ENCODE measurements around the gene SPIRE2. TPM values are rescaled to one million over a fixed set of nuclear protein-coding genes. Genes with fewer than 3 reads are reported as not detected.

Gene SPIRE2
- total RNA-seq, 1 donor from 2014 or later, result 24.2 TPM

- H3K27me3 Mint-ChIP-seq, result no peaks in the 10 kb centered on the region
- no peak overlapping the region for H3K27ac Mint-ChIP-seq
- DNase-seq (ENCODE audit: low spot score, unreplicated experiment), result no peak
- no peaks in the 10 kb centered on the region for H3K4me1 Mint-ChIP-seq (ENCODE audit: low read depth)
- no peak overlapping the region for H3K4me3 Mint-ChIP-seq (ENCODE audit: low read depth)
- H3K9me3 Mint-ChIP-seq (ENCODE audit: low read depth), result no peaks in the 10 kb centered on the region
- TF ChIP-seq CTCF (IDR thresholded peaks at IDR 0.05; ENCODE audit: unreplicated experiment), result no peak
- H3K36me3 Mint-ChIP-seq (ENCODE audit: insufficient read depth), result peaks cover 27% of the 10 kb centered on the region
Measured at GRCh38 chr16:89793955-89794354, 34.3 kb upstream of the SPIRE2 start.

GRCh38 chr16:89795676-89796075 lies 32.6 kb upstream of the SPIRE2 start:
- peaks cover 27% of the 10 kb centered on the region for H3K36me3 Mint-ChIP-seq (ENCODE audit: insufficient read depth)

GRCh38 chr16:89796104-89796503 lies 32.2 kb upstream of the SPIRE2 start:
- no peak overlapping the region for H3K4me3 Mint-ChIP-seq (ENCODE audit: low read depth)
- H3K27me3 Mint-ChIP-seq, result no peaks in the 10 kb centered on the region
- no peaks in the 10 kb centered on the region for H3K4me1 Mint-ChIP-seq (ENCODE audit: low read depth)
- no peak for TF ChIP-seq CTCF (IDR thresholded peaks at IDR 0.05; ENCODE audit: unreplicated experiment)
- no peaks in the 10 kb centered on the region for H3K9me3 Mint-ChIP-seq (ENCODE audit: low read depth)
- peak overlapping the region; percentile 45 for H3K27ac Mint-ChIP-seq
- peaks cover 27% of the 10 kb centered on the region for H3K36me3 Mint-ChIP-seq (ENCODE audit: insufficient read depth)
- no peak for DNase-seq (ENCODE audit: low spot score, unreplicated experiment)

More at GRCh38 chr16:89795676-89796075, 32.6 kb upstream of the SPIRE2 start:
- no peak overlapping the region for H3K4me3 Mint-ChIP-seq (ENCODE audit: low read depth)
- no peaks in the 10 kb centered on the region for H3K27me3 Mint-ChIP-seq
- no peaks in the 10 kb centered on the region for H3K4me1 Mint-ChIP-seq (ENCODE audit: low read depth)
- H3K9me3 Mint-ChIP-seq (ENCODE audit: low read depth), result no peaks in the 10 kb centered on the region
- no peak for TF ChIP-seq CTCF (IDR thresholded peaks at IDR 0.05; ENCODE audit: unreplicated experiment)
- peak overlapping the region; percentile 45 for H3K27ac Mint-ChIP-seq
- no peak for DNase-seq (ENCODE audit: low spot score, unreplicated experiment)

- H3K9me3 Mint-ChIP-seq (ENCODE audit: low read depth), result no peaks in the 10 kb centered on the region
- TF ChIP-seq CTCF (IDR thresholded peaks at IDR 0.05; ENCODE audit: unreplicated experiment), result no peak
- no peaks in the 10 kb centered on the region for H3K27me3 Mint-ChIP-seq
- H3K27ac Mint-ChIP-seq, result no peak overlapping the region
- peaks cover 16% of the 10 kb centered on the region for H3K36me3 Mint-ChIP-seq (ENCODE audit: insufficient read depth)
- no peak for DNase-seq (ENCODE audit: low spot score, unreplicated experiment)
- H3K4me3 Mint-ChIP-seq (ENCODE audit: low read depth), result no peak overlapping the region
- no peaks in the 10 kb centered on the region for H3K4me1 Mint-ChIP-seq (ENCODE audit: low read depth)
Measured at GRCh38 chr16:89798126-89798525, 30.1 kb upstream of the SPIRE2 start.

- TF ChIP-seq CTCF (IDR thresholded peaks at IDR 0.05; ENCODE audit: unreplicated experiment), result no peak
- no peaks in the 10 kb centered on the region for H3K27me3 Mint-ChIP-seq
- peaks cover 18% of the 10 kb centered on the region for H3K36me3 Mint-ChIP-seq (ENCODE audit: insufficient read depth)
- peak overlapping the region; percentile 57 for H3K27ac Mint-ChIP-seq
- H3K4me1 Mint-ChIP-seq (ENCODE audit: low read depth), result no peaks in the 10 kb centered on the region
- no peak for DNase-seq (ENCODE audit: low spot score, unreplicated experiment)
- no peak overlapping the region for H3K4me3 Mint-ChIP-seq (ENCODE audit: low read depth)
- no peaks in the 10 kb centered on the region for H3K9me3 Mint-ChIP-seq (ENCODE audit: low read depth)
Measured at GRCh38 chr16:89798832-89799370, 29.4 kb upstream of the SPIRE2 start.
